ENCODE measurements around the gene XRCC4.

The XRCC4 gene

DNA sequence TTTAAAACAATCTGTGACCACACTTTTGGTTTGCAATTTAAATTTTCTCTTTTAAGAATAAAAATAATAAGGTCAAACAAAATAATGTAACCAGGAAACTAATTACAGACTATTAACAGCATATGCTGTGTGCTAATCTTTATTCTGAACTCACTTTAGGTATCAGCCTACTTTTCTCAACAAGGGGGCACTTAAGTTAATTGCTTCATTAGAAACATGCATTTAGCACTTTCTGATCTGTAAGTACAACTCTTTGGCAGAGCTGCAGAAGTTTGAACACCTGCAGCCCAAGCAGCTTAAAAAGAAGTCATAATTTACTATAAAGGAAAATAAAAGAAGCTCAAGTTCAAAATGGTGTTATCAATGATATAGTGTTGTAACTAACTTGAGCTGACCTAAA, 21.7 kb downstream of the XRCC4 start:
- no peak overlapping the region for H3K27ac ChIP-seq (ENCODE audit: extremely low read depth, low read depth, low read length)
- TF ChIP-seq ZNF23 (tag by site-specific recombination; IDR thresholded peaks at IDR 0.05; ENCODE audit: borderline replicate concordance) (no peak), FEZF1 (tag by site-specific recombination; IDR thresholded peaks at IDR 0.05) (peak; percentile 61), ZNF600 (tag by site-specific recombination; IDR thresholded peaks at IDR 0.05) (no peak), SCRT1 (tag by site-specific recombination; IDR thresholded peaks at IDR 0.05; ENCODE audit: borderline replicate concordance) (no peak), GLIS1 (tag by site-specific recombination; IDR thresholded peaks at IDR 0.05) (peak; percentile 49), ZNF843 (tag by site-specific recombination; IDR thresholded peaks at IDR 0.05) (peak; percentile 69), ZNF560 (tag by site-specific recombination; IDR thresholded peaks at IDR 0.05; ENCODE audit: borderline replicate concordance) (no peak), WT1 (tag by site-specific recombination; IDR thresholded peaks at IDR 0.05) (peak; percentile 38; the same call in 1 of the 2 replicates), KLF9 (tag by site-specific recombination; IDR thresholded peaks at IDR 0.05; ENCODE audit: low read depth) (no peak), KLF10 (tag by site-specific recombination; IDR thresholded peaks at IDR 0.05) (0 out of 2 replicates have a peak, but pooled peaks have one; percentile 21), PRDM1 (tag by site-specific recombination; IDR thresholded peaks at IDR 0.05) (0 out of 2 replicates have a peak, but pooled peaks have one; percentile 8), SP7 (tag by site-specific recombination; IDR thresholded peaks at IDR 0.05) (peak; percentile 95), ZNF626 (tag by site-specific recombination; IDR thresholded peaks at IDR 0.05) (no peak), ZNF394 (tag by site-specific recombination; IDR thresholded peaks at IDR 0.05; ENCODE audit: borderline replicate concordance) (no peak), OSR2 (tag by site-specific recombination; IDR thresholded peaks at IDR 0.05) (peak; percentile 69; the same call in 1 of the 2 replicates), ZBTB17 (tag by site-specific recombination; IDR thresholded peaks at IDR 0.05) (peak; percentile 26; the same call in 1 of the 2 replicates), ZXDB (tag by site-specific recombination; IDR thresholded peaks at IDR 0.05) (peak; percentile 69), ZNF366 (tag by site-specific recombination; conservative IDR thresholded peaks at IDR 0.05) (peak; percentile 63; the same call in 1 of the 2 replicates)
- TF ChIP-seq, protein P1, sequence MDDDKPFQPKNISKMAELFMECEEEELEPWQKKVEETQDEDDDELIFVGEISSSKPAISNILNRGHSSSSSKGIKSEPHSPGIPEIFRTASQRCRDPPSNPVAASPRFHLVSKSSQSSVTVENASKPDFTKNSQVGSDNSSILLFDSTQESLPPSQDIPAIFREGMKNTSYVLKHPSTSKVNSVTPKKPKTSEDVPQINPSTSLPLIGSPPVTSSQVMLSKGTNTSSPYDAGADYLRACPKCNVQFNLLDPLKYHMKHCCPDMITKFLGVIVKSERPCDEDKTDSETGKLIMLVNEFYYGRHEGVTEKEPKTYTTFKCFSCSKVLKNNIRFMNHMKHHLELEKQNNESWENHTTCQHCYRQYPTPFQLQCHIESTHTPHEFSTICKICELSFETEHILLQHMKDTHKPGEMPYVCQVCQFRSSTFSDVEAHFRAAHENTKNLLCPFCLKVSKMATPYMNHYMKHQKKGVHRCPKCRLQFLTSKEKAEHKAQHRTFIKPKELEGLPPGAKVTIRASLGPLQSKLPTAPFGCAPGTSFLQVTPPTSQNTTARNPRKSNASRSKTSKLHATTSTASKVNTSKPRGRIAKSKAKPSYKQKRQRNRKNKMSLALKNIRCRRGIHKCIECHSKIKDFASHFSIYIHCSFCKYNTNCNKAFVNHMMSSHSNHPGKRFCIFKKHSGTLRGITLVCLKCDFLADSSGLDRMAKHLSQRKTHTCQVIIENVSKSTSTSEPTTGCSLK (tag by site-specific recombination; IDR thresholded peaks at IDR 0.05), result no peak
- TF ChIP-seq, protein P2, sequence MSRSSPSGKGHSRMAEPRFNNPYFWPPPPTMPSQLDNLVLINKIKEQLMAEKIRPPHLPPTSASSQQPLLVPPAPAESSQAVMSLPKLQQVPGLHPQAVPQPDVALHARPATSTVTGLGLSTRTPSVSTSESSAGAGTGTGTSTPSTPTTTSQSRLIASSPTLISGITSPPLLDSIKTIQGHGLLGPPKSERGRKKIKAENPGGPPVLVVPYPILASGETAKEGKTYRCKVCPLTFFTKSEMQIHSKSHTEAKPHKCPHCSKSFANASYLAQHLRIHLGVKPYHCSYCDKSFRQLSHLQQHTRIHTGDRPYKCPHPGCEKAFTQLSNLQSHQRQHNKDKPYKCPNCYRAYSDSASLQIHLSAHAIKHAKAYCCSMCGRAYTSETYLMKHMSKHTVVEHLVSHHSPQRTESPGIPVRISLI (tag by site-specific recombination; IDR thresholded peaks at IDR 0.05), result 0 out of 2 replicates have a peak, but pooled peaks have one; percentile 30
- TF ChIP-seq, protein P3, sequence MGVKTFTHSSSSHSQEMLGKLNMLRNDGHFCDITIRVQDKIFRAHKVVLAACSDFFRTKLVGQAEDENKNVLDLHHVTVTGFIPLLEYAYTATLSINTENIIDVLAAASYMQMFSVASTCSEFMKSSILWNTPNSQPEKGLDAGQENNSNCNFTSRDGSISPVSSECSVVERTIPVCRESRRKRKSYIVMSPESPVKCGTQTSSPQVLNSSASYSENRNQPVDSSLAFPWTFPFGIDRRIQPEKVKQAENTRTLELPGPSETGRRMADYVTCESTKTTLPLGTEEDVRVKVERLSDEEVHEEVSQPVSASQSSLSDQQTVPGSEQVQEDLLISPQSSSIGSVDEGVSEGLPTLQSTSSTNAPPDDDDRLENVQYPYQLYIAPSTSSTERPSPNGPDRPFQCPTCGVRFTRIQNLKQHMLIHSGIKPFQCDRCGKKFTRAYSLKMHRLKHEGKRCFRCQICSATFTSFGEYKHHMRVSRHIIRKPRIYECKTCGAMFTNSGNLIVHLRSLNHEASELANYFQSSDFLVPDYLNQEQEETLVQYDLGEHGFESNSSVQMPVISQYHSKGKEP (tag by site-specific recombination; IDR thresholded peaks at IDR 0.05), result peak; percentile 92
- TF ChIP-seq, protein P4, sequence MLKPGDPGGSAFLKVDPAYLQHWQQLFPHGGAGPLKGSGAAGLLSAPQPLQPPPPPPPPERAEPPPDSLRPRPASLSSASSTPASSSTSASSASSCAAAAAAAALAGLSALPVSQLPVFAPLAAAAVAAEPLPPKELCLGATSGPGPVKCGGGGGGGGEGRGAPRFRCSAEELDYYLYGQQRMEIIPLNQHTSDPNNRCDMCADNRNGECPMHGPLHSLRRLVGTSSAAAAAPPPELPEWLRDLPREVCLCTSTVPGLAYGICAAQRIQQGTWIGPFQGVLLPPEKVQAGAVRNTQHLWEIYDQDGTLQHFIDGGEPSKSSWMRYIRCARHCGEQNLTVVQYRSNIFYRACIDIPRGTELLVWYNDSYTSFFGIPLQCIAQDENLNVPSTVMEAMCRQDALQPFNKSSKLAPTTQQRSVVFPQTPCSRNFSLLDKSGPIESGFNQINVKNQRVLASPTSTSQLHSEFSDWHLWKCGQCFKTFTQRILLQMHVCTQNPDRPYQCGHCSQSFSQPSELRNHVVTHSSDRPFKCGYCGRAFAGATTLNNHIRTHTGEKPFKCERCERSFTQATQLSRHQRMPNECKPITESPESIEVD (tag by site-specific recombination; IDR thresholded peaks at IDR 0.05), result peak; percentile 73
- TF ChIP-seq, protein P5, sequence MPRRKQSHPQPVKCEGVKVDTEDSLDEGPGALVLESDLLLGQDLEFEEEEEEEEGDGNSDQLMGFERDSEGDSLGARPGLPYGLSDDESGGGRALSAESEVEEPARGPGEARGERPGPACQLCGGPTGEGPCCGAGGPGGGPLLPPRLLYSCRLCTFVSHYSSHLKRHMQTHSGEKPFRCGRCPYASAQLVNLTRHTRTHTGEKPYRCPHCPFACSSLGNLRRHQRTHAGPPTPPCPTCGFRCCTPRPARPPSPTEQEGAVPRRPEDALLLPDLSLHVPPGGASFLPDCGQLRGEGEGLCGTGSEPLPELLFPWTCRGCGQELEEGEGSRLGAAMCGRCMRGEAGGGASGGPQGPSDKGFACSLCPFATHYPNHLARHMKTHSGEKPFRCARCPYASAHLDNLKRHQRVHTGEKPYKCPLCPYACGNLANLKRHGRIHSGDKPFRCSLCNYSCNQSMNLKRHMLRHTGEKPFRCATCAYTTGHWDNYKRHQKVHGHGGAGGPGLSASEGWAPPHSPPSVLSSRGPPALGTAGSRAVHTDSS (tag by site-specific recombination; IDR thresholded peaks at IDR 0.05), result no peak
- TF ChIP-seq, protein P6, sequence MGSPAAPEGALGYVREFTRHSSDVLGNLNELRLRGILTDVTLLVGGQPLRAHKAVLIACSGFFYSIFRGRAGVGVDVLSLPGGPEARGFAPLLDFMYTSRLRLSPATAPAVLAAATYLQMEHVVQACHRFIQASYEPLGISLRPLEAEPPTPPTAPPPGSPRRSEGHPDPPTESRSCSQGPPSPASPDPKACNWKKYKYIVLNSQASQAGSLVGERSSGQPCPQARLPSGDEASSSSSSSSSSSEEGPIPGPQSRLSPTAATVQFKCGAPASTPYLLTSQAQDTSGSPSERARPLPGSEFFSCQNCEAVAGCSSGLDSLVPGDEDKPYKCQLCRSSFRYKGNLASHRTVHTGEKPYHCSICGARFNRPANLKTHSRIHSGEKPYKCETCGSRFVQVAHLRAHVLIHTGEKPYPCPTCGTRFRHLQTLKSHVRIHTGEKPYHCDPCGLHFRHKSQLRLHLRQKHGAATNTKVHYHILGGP (tag by site-specific recombination; IDR thresholded peaks at IDR 0.05), result no peak
- TF ChIP-seq, protein P7, sequence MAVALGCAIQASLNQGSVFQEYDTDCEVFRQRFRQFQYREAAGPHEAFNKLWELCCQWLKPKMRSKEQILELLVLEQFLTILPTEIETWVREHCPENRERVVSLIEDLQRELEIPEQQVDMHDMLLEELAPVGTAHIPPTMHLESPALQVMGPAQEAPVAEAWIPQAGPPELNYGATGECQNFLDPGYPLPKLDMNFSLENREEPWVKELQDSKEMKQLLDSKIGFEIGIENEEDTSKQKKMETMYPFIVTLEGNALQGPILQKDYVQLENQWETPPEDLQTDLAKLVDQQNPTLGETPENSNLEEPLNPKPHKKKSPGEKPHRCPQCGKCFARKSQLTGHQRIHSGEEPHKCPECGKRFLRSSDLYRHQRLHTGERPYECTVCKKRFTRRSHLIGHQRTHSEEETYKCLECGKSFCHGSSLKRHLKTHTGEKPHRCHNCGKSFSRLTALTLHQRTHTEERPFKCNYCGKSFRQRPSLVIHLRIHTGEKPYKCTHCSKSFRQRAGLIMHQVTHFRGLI (tag by site-specific recombination; IDR thresholded peaks at IDR 0.05), result no peak
- no peak overlapping the region for H3K4me3 ChIP-seq (ENCODE audit: low read depth, low read length)
- H3K36me3 ChIP-seq (ENCODE audit: control insufficient read depth in 2 of 2, insufficient read depth in 1 of 2, low read length in 2 of 2), result no peaks in the 10 kb centered on the region
- CTCF ChIA-PET, result no interaction called here
- POLR2A ChIA-PET, result no interaction called here
- no peaks in the 10 kb centered on the region for H3K9me3 ChIP-seq (ENCODE audit: control insufficient read depth, insufficient read depth, low read depth, low read length)
- peaks cover 29% of the 10 kb centered on the region for H3K4me1 ChIP-seq (ENCODE audit: control insufficient read depth, insufficient read depth, low read length)
